IPS-NIHi7 (cell line): ENCODE results near the gene OTOA.
"Not testable (repeated sequence)": the region's sequence is repeated elsewhere in the genome, so short reads cannot be mapped to it uniquely, and the experiment has no call there.

Source experiments
- DNase-seq: peaks from one replicate; pipeline ENCODE4 v3.0.0; 2012; ENCODE audit warnings: mixed read lengths; ENCODE audit errors: extremely low spot score

The OTOA gene

GRCh38 chr16:21674456-21674855 is 10.7 kb downstream of the OTOA start:
- not testable (repeated sequence) for DNase-seq

GRCh38 chr16:21680714-21681113 is 16.9 kb downstream of the OTOA start:
- DNase-seq = not testable (repeated sequence)

- DNase-seq = no peak
These were observed 19.4 kb downstream of the OTOA start for GRCh38 chr16:21683184-21683583.

- DNase-seq = peak; percentile 76
These were observed 20.4 kb downstream of the OTOA start for GRCh38 chr16:21684199-21684598.

- DNase-seq = peak; percentile 89
These were observed 21.3 kb downstream of the OTOA start for GRCh38 chr16:21685034-21685455.

GRCh38 chr16:21689107-21689506 is 25.3 kb downstream of the OTOA start:
- DNase-seq = no peak

- DNase-seq = not testable (repeated sequence)
These were observed 27.2 kb downstream of the OTOA start for GRCh38 chr16:21690967-21691366.

GRCh38 chr16:21694609-21695008 is 30.8 kb downstream of the OTOA start:
- DNase-seq = no peak

- DNase-seq = no peak
These were observed 33.3 kb downstream of the OTOA start for GRCh38 chr16:21697032-21697431.

GRCh38 chr16:21698169-21699032 is 34.6 kb downstream of the OTOA start:
- no peak for DNase-seq

- DNase-seq = no peak
These were observed 37.5 kb downstream of the OTOA start for GRCh38 chr16:21701271-21701670.

- DNase-seq = no peak
These were observed 38.5 kb downstream of the OTOA start for GRCh38 chr16:21702276-21702675.

- no peak for DNase-seq
These were observed 39.4 kb downstream of the OTOA start for GRCh38 chr16:21703156-21703555.

- DNase-seq = no peak
These were observed 39.9 kb downstream of the OTOA start for GRCh38 chr16:21703589-21704174.

- DNase-seq = no peak
These were observed 40.5 kb downstream of the OTOA start for GRCh38 chr16:21704266-21704665.

GRCh38 chr16:21704733-21705132 is 41.0 kb downstream of the OTOA start:
- no peak for DNase-seq

GRCh38 chr16:21708533-21709115 is 44.9 kb downstream of the OTOA start:
- DNase-seq = peak; percentile 80

GRCh38 chr16:21710938-21711337 is 47.2 kb downstream of the OTOA start:
- no peak for DNase-seq

GRCh38 chr16:21713549-21714368 is 50.0 kb downstream of the OTOA start:
- DNase-seq = no peak

GRCh38 chr16:21714369-21714618 is 50.5 kb downstream of the OTOA start:
- DNase-seq = not testable (repeated sequence)

- DNase-seq = no peak
These were observed 53.8 kb downstream of the OTOA start for GRCh38 chr16:21717608-21718007.

GRCh38 chr16:21719283-21719682 is 55.5 kb downstream of the OTOA start:
- no peak for DNase-seq
